Type B pancreatic cell (in vitro differentiated cells): ENCODE measurements around the gene FGFR1OP2. TPM values are rescaled to one million over a fixed set of nuclear protein-coding genes. Genes with fewer than 3 reads are reported as not detected.

Experiments
- DNase-seq: peaks from one replicate; pipeline ENCODE4 v3.0.0; 2021; ENCODE audit warnings: mixed read lengths; ENCODE audit not compliant: unreplicated experiment; ENCODE audit errors: extremely low spot score
- H3K27ac Mint-ChIP-seq: 2 replicates; pipeline ENCODE4 v1.8.0; 2021; ENCODE audit warnings: mild to moderate bottlenecking, mixed read lengths
- H3K27me3 Mint-ChIP-seq: 2 replicates; pipeline ENCODE4 v1.8.0; 2021; ENCODE audit warnings: mixed read lengths
- H3K36me3 Mint-ChIP-seq: 2 replicates; pipeline ENCODE4 v1.8.0; 2021; ENCODE audit warnings: mixed read lengths
- H3K4me1 Mint-ChIP-seq: one replicate; pipeline ENCODE4 v1.8.0; 2021; ENCODE audit warnings: mixed read lengths; ENCODE audit not compliant: unreplicated experiment
- H3K4me3 Mint-ChIP-seq: 2 replicates; pipeline ENCODE4 v1.8.0; 2021; ENCODE audit warnings: mild to moderate bottlenecking, mixed read lengths
- H3K9me3 Mint-ChIP-seq: 2 replicates; pipeline ENCODE4 v1.8.0; 2021; ENCODE audit warnings: mixed read lengths
- total RNA-seq: library from RNA; stranded (reverse); gene quantifications from 2 replicates; pipeline ENCODE4 v1.2.1, GENCODE V29; 2021; ENCODE audit warnings: low replicate concordance
- TF ChIP-seq, protein P1 (sequence below): fragments of 200-600 bp; sonication (generic); conservative IDR thresholded peaks from 2 replicates; pipeline ENCODE4 v1.5.0; 2021; ENCODE audit warnings: antibody characterized with exemption, mild to moderate bottlenecking

FGFR1OP2 gene
- total RNA-seq, 1 donor from 2014 or later, result 46.9 TPM

- TF ChIP-seq, protein P1, sequence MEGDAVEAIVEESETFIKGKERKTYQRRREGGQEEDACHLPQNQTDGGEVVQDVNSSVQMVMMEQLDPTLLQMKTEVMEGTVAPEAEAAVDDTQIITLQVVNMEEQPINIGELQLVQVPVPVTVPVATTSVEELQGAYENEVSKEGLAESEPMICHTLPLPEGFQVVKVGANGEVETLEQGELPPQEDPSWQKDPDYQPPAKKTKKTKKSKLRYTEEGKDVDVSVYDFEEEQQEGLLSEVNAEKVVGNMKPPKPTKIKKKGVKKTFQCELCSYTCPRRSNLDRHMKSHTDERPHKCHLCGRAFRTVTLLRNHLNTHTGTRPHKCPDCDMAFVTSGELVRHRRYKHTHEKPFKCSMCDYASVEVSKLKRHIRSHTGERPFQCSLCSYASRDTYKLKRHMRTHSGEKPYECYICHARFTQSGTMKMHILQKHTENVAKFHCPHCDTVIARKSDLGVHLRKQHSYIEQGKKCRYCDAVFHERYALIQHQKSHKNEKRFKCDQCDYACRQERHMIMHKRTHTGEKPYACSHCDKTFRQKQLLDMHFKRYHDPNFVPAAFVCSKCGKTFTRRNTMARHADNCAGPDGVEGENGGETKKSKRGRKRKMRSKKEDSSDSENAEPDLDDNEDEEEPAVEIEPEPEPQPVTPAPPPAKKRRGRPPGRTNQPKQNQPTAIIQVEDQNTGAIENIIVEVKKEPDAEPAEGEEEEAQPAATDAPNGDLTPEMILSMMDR, result no peak
- no peaks in the 10 kb centered on the region for H3K4me1 Mint-ChIP-seq
- H3K4me3 Mint-ChIP-seq, result no peak overlapping the region
- no peak overlapping the region for H3K27ac Mint-ChIP-seq
- H3K27me3 Mint-ChIP-seq, result no peaks in the 10 kb centered on the region
- no peak for DNase-seq
- H3K9me3 Mint-ChIP-seq, result peaks cover 2% of the 10 kb centered on the region
- H3K36me3 Mint-ChIP-seq, result peaks cover 63% of the 10 kb centered on the region
These were observed 32.2 kb upstream of the FGFR1OP2 start for GRCh38 chr12:26906024-26906423.

DNA sequence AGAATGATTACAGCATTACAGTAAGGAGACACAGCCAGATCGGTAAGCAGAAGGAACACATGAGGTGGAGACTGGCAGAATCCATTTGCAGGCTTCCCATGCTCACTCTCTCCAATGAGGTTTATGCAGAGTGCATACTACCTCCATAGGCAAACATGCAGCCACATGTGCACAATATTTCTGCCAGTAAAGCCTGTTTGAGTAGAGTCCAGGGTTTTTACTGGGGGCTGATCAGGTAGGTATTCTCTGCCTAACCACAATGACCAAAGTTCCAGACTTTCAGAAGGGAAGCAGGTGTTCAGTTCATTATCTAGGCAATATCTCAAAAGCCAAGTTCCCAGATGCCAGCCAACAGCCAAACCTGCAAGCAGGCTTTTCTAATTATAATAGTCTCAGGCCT lies 31.6 kb upstream of the FGFR1OP2 start:
- Mint-ChIP-seq H3K36me3 (peaks cover 59% of the 10 kb centered on the region), H3K4me3 (no peak overlapping the region), H3K9me3 (no peaks in the 10 kb centered on the region), H3K27me3 (no peaks in the 10 kb centered on the region), H3K4me1 (no peaks in the 10 kb centered on the region), H3K27ac (no peak overlapping the region)
- no peak for DNase-seq
- TF ChIP-seq, protein P1, result no peak

DNA sequence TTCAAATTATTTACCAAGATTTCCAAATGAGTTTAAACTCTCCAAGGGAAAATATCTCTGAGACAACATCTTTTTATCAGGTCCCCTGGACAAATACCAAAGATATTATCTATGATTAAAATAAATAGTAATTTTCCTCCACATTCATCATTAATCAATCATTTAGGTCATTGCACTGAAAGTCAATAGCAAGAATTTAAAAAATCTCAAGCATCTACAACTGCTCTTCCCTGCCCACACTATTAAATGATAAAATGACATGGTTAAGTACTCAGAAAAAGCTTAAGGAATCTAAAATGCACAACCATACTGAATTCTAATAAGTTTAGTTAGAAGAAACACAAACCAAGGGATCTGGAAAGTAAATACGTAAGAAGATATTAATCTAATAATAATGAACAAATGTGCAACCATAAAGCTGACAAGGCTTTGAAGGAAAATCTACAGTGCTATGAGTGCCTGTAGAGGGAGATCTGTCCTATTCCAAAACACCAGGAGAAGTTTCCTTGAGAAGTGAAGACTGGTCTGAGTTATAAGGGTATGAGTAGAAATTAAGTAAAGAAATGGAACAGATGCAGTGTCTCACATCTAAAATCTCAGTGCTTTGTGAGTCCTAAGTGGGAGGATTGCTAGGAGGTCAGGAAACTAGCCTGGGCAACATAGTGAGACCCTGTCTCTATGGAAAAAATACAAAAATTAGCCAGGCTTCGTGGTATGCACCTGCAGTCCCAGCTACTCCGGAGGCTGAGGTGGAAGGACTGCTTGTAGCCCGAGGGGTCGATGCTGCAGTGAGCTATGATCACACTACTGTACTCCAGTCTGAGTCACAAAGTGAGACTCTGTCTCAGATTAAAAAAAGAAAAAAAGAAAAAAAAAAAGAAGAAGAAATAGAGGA lies 19.7 kb upstream of the FGFR1OP2 start:
- Mint-ChIP-seq H3K4me3 (peak overlapping the region; percentile 12), H3K9me3 (no peaks in the 10 kb centered on the region), H3K27me3 (no peaks in the 10 kb centered on the region), H3K27ac (peak overlapping the region; percentile 72), H3K4me1 (no peaks in the 10 kb centered on the region), H3K36me3 (peaks cover 47% of the 10 kb centered on the region)
- TF ChIP-seq, protein P1, result no peak
- no peak for DNase-seq

GRCh38 chr12:26919216-26919555 lies 19.1 kb upstream of the FGFR1OP2 start:
- DNase-seq, result no peak
- TF ChIP-seq, protein P1, result no peak
- Mint-ChIP-seq H3K4me3 (peak overlapping the region; percentile 12), H3K4me1 (no peaks in the 10 kb centered on the region), H3K27me3 (no peaks in the 10 kb centered on the region), H3K36me3 (peaks cover 46% of the 10 kb centered on the region), H3K9me3 (no peaks in the 10 kb centered on the region), H3K27ac (peak overlapping the region; percentile 72)

- Mint-ChIP-seq H3K27ac (no peak overlapping the region), H3K27me3 (no peaks in the 10 kb centered on the region), H3K4me3 (no peak overlapping the region), H3K36me3 (peaks cover 37% of the 10 kb centered on the region), H3K9me3 (no peaks in the 10 kb centered on the region), H3K4me1 (no peaks in the 10 kb centered on the region)
- DNase-seq, result no peak
- TF ChIP-seq, protein P1, result no peak
These were observed 16.4 kb upstream of the FGFR1OP2 start for GRCh38 chr12:26921886-26922285.
